ENCODE results near the gene PET117. TPM values are rescaled to one million over a fixed set of nuclear protein-coding genes. Genes with fewer than 3 reads are reported as not detected.

PET117 gene
- total RNA-seq, 1 experiment from 2014 or later = 4.9 TPM

- Histone ChIP-seq H3K9me3 (ENCODE audit: low read length) (no peaks in the 10 kb centered on the region), H4K20me1 (ENCODE audit: insufficient read depth, low read depth, low read length) (no peaks in the 10 kb centered on the region), H3K27me3 (ENCODE audit: low read length) (no peaks in the 10 kb centered on the region), H3K4me2 (ENCODE audit: low read depth, low read length, poor library complexity, severe bottlenecking) (no peak overlapping the region), H3K4me1 (ENCODE audit: low read length) (no peaks in the 10 kb centered on the region; the same call in 1 of the 2 replicates), H3K36me3 (ENCODE audit: insufficient read depth, low read length) (peaks cover 28% of the 10 kb centered on the region; the same call in 1 of the 2 replicates), H3K4me3 (ENCODE audit: low read length) (no peak overlapping the region), H3K27ac (ENCODE audit: low read length) (no peak overlapping the region), H2AFZ (ENCODE audit: low read length) (no peak overlapping the region), H3K9me2 (replicated peaks; ENCODE audit: insufficient read depth, low read length) (no peaks in the 10 kb centered on the region), H3K79me2 (ENCODE audit: low read length) (no peaks in the 10 kb centered on the region), H3K9ac (ENCODE audit: low read length) (no peak overlapping the region)
- DNase-seq = no peak
Measured at GRCh38 chr20:18188434-18188833, 50.8 kb downstream of the PET117 start.

- no peaks in the 10 kb centered on the region for H3K9me2 ChIP-seq (replicated peaks; ENCODE audit: insufficient read depth, low read length)
- H3K4me2 ChIP-seq (ENCODE audit: low read depth, low read length, poor library complexity, severe bottlenecking) = no peak overlapping the region
- peaks cover 18% of the 10 kb centered on the region; the same call in 1 of the 2 replicates for H3K36me3 ChIP-seq (ENCODE audit: insufficient read depth, low read length)
- no peak overlapping the region for H2AFZ ChIP-seq (ENCODE audit: low read length)
- no peak for DNase-seq
- no peaks in the 10 kb centered on the region for H3K27me3 ChIP-seq (ENCODE audit: low read length)
- H3K9ac ChIP-seq (ENCODE audit: low read length) = no peak overlapping the region
- H3K4me1 ChIP-seq (ENCODE audit: low read length) = no peaks in the 10 kb centered on the region; the same call in 1 of the 2 replicates
- H4K20me1 ChIP-seq (ENCODE audit: insufficient read depth, low read depth, low read length) = no peaks in the 10 kb centered on the region
- no peak overlapping the region for H3K27ac ChIP-seq (ENCODE audit: low read length)
- H3K79me2 ChIP-seq (ENCODE audit: low read length) = no peaks in the 10 kb centered on the region
- H3K4me3 ChIP-seq (ENCODE audit: low read length) = no peak overlapping the region
- no peaks in the 10 kb centered on the region for H3K9me3 ChIP-seq (ENCODE audit: low read length)
Measured at GRCh38 chr20:18190338-18191233, 52.9 kb downstream of the PET117 start.

GRCh38 chr20:18191306-18191705 is 53.6 kb downstream of the PET117 start:
- no peaks in the 10 kb centered on the region for H3K9me2 ChIP-seq (replicated peaks; ENCODE audit: insufficient read depth, low read length)
- peaks cover 15% of the 10 kb centered on the region; the same call in 1 of the 2 replicates for H3K36me3 ChIP-seq (ENCODE audit: insufficient read depth, low read length)
- H3K9ac ChIP-seq (ENCODE audit: low read length) = no peak overlapping the region
- no peaks in the 10 kb centered on the region for H3K79me2 ChIP-seq (ENCODE audit: low read length)
- no peaks in the 10 kb centered on the region for H4K20me1 ChIP-seq (ENCODE audit: insufficient read depth, low read depth, low read length)
- H3K27ac ChIP-seq (ENCODE audit: low read length) = no peak overlapping the region
- no peaks in the 10 kb centered on the region for H3K9me3 ChIP-seq (ENCODE audit: low read length)
- no peak overlapping the region for H2AFZ ChIP-seq (ENCODE audit: low read length)
- no peak overlapping the region for H3K4me3 ChIP-seq (ENCODE audit: low read length)
- no peak overlapping the region for H3K4me2 ChIP-seq (ENCODE audit: low read depth, low read length, poor library complexity, severe bottlenecking)
- H3K4me1 ChIP-seq (ENCODE audit: low read length) = no peaks in the 10 kb centered on the region; the same call in 1 of the 2 replicates
- DNase-seq = no peak
- H3K27me3 ChIP-seq (ENCODE audit: low read length) = no peaks in the 10 kb centered on the region

Small RNAs within 50 kb of the gene (small RNA-seq; reads per million reads assigned to genes)
- not detected for gene RF00019
- 0.20 reads per million for gene RNU7-137P

Other genes starting within 250 kb of the PET117 start
- gene SNX5, start 169.1 kb upstream of the PET117 start, total RNA-seq (2014; rRNA removed; shearing (Covaris generic); ENCODE audit: low replicate concordance) = 195 and 298 TPM in 2 replicates
- gene MGME1, start 168.8 kb upstream of the PET117 start, total RNA-seq (2014; rRNA removed; shearing (Covaris generic); ENCODE audit: low replicate concordance) = 23.3 and 26.5 TPM in 2 replicates
- gene OVOL2, start 79.9 kb upstream of the PET117 start, total RNA-seq (2014; rRNA removed; shearing (Covaris generic); ENCODE audit: low replicate concordance) = not detected in 2 replicates
- gene KAT14, start within 50 bp of the PET117 start, total RNA-seq (2014; rRNA removed; shearing (Covaris generic); ENCODE audit: low replicate concordance) = 14.5 and 18.6 TPM in 2 replicates
- gene ZNF133, start 150.7 kb downstream of the PET117 start, total RNA-seq (2014; rRNA removed; shearing (Covaris generic); ENCODE audit: low replicate concordance) = 15.2 and 19.5 TPM in 2 replicates